CD14-positive monocyte (primary cell): ENCODE measurements around the gene AFF2. TPM values are rescaled to one million over a fixed set of nuclear protein-coding genes. Genes with fewer than 3 reads are reported as not detected.

ENCODE experiments used
- DNase-seq, 3 donors: peaks; one replicate each; pipeline ENCODE4 v3.0.0-alpha.2; 2011 to 2022
- H2AFZ ChIP-seq: 2 replicates; pipeline ENCODE4 v1.6.0; 2012; ENCODE audit warnings: mild to moderate bottlenecking, low read depth, low read length, inconsistent platforms; ENCODE audit not compliant: insufficient read depth, poor library complexity, severe bottlenecking
- H3K27ac ChIP-seq, 2 donors: 1 replicate in 1 of 2; 2 replicates in 1 of 2; pipeline ENCODE4 v1.5.1; 2012 to 2013; ENCODE audit warnings: low read length in 2 of 2, control low read depth in 1 of 2, inconsistent platforms in 1 of 2, low read depth in 1 of 2, mild to moderate bottlenecking in 1 of 2
- H3K27me3 ChIP-seq, 2 donors: one replicate each; pipeline versions ENCODE4 v1.6.0 to v1.6.1; 2011 to 2013; ENCODE audit warnings: low read length in 2 of 2; ENCODE audit not compliant: control insufficient read depth in 2 of 2, insufficient read depth in 2 of 2
- H3K36me3 ChIP-seq, 2 donors: replicated peaks in 1 of 2; 1 replicate in 1 of 2; 2 replicates in 1 of 2; pipeline versions ENCODE4 v1.5.1 to v1.6.1; 2012 to 2013; ENCODE audit warnings: low read length in 2 of 2, control low read depth in 1 of 2, inconsistent platforms in 1 of 2, mild to moderate bottlenecking in 1 of 2; ENCODE audit not compliant: insufficient read depth in 2 of 2, control insufficient read depth in 1 of 2
- H3K4me1 ChIP-seq, 2 donors: 1 replicate in 1 of 2; 2 replicates in 1 of 2; pipeline versions ENCODE4 v1.5.1 to v1.6.1; 2012 to 2013; ENCODE audit warnings: low read length in 2 of 2, control low read depth in 1 of 2, inconsistent platforms in 1 of 2, mild to moderate bottlenecking in 1 of 2, moderate library complexity in 1 of 2; ENCODE audit not compliant: insufficient read depth in 2 of 2, control insufficient read depth in 1 of 2
- H3K4me2 ChIP-seq: replicated peaks from 2 replicates; pipeline ENCODE3; 2012; ENCODE audit warnings: low read length, moderate library complexity, mild to moderate bottlenecking; ENCODE audit not compliant: poor library complexity, severe bottlenecking; ENCODE audit errors: extremely low read depth
- H3K4me3 ChIP-seq, 3 experiments: fragments of 200-600 bp in 1 of 3; sonication (generic) in 1 of 3; replicated peaks in 1 of 3; 1 replicate in 2 of 3; 2 replicates in 1 of 3; pipeline ENCODE4 v1.5.1; 2011 to 2013; ENCODE audit warnings: low read length in 3 of 3, mild to moderate bottlenecking in 3 of 3, control low read depth in 2 of 3, low read depth in 2 of 3, inconsistent platforms in 1 of 3, moderate library complexity in 1 of 3
- H3K79me2 ChIP-seq: 2 replicates; pipeline ENCODE4 v1.6.0; 2012; ENCODE audit warnings: mild to moderate bottlenecking, control low read depth, inconsistent platforms, low read length, moderate library complexity; ENCODE audit not compliant: insufficient read depth
- H3K9ac ChIP-seq: 2 replicates; pipeline ENCODE4 v1.6.0; 2017; ENCODE audit warnings: low read length, mild to moderate bottlenecking; ENCODE audit not compliant: insufficient read depth, poor library complexity, severe bottlenecking
- H3K9me3 ChIP-seq, 2 donors: replicated peaks in 1 of 2; 1 replicate in 1 of 2; 2 replicates in 1 of 2; pipeline versions ENCODE4 v1.5.1 to v1.6.1; 2012 to 2013; ENCODE audit warnings: low read length in 2 of 2, control low read depth in 1 of 2; ENCODE audit not compliant: control insufficient read depth in 1 of 2, insufficient read depth in 1 of 2
- H4K20me1 ChIP-seq: 2 replicates; pipeline ENCODE4 v1.6.0; 2012; ENCODE audit warnings: mild to moderate bottlenecking, low read length, control low read depth, moderate library complexity; ENCODE audit not compliant: insufficient read depth
- H3K27ac Mint-ChIP-seq, 7 donors: one replicate each; pipeline ENCODE4 v1.8.0; 2020; ENCODE audit warnings: mild to moderate bottlenecking in 7 of 7, mixed read lengths in 7 of 7, moderate library complexity in 6 of 7, inconsistent platforms in 2 of 7
- H3K27me3 Mint-ChIP-seq, 3 donors: one replicate each; pipeline ENCODE4 v1.8.0; 2021 to 2022; ENCODE audit warnings: low read depth in 3 of 3, mild to moderate bottlenecking in 3 of 3, mixed read lengths in 3 of 3, moderate library complexity in 3 of 3, inconsistent platforms in 1 of 3
- H3K36me3 Mint-ChIP-seq, 2 donors: one replicate each; pipeline ENCODE4 v1.8.0; 2020; ENCODE audit warnings: mixed read lengths in 2 of 2, inconsistent platforms in 1 of 2, mild to moderate bottlenecking in 1 of 2
- H3K4me1 Mint-ChIP-seq: one replicate; pipeline ENCODE4 v1.8.0; 2020; ENCODE audit warnings: mild to moderate bottlenecking, mixed read lengths
- H3K4me3 Mint-ChIP-seq, 2 donors: one replicate each; pipeline ENCODE4 v1.8.0; 2020; ENCODE audit warnings: mild to moderate bottlenecking in 2 of 2, mixed read lengths in 2 of 2, moderate library complexity in 1 of 2
- H3K9me3 Mint-ChIP-seq, 7 donors: one replicate each; pipeline ENCODE4 v1.8.0; 2020 to 2022; ENCODE audit warnings: mixed read lengths in 7 of 7, mild to moderate bottlenecking in 6 of 7, moderate library complexity in 6 of 7, inconsistent platforms in 2 of 7
- CTCF ChIP-seq: fragments of 200-600 bp; IDR thresholded peaks from one replicate; pipeline ENCODE4 v1.8.0; 2022; ENCODE audit warnings: antibody characterized with exemption, mild to moderate bottlenecking
- WGBS: methylation state at CpG from one replicate; pipeline ENCODE4 v1.1.5; 2013; ENCODE audit warnings: missing lambda C conversion rate; ENCODE audit not compliant: insufficient coverage; 5-methylcytosine and 5-hydroxymethylcytosine counted together
- intact Hi-C, 2 donors: fragments of 100-400 bp; cut with micrococcal nuclease; formaldehyde crosslinking; loops; one replicate each; pipeline versions ENCODE4 v1.15.0 to v1.15.1; 2023
- polyA plus RNA-seq, 3 donors: library from polyadenylated mRNA; depleted of rRNA in 1 of 3; unstranded in 2 of 3; stranded (reverse) in 1 of 3; fragments of 300-500 nt in 2 of 3; fragments of >200 nt in 1 of 3; fragmentation: Illumina TruSeq in 2 of 3; gene quantifications; 1 replicate in 2 of 3; 2 replicates in 1 of 3; pipeline ENCODE4 v1.2.3, GENCODE V29; 2012 to 2021

AFF2 gene
- polyA plus RNA-seq, 3 donors, result 0.07 to 1.1 (median 0.70) TPM

GRCh38 chrX:148582353-148582752 is 81.9 kb downstream of the AFF2 start:
- Mint-ChIP-seq H3K27me3 (peaks cover 0 to 2% (median 0%) of the 10 kb centered on the region in 3 donors), H3K4me3 (no peak overlapping the region), H3K36me3 (no peaks in the 10 kb centered on the region), H3K4me1 (peaks cover 14% of the 10 kb centered on the region), H3K27ac (no peak overlapping the region), H3K9me3 (no peaks in the 10 kb centered on the region)
- Histone ChIP-seq H3K9me3 (no peaks in the 10 kb centered on the region), H3K27me3 (no peaks in the 10 kb centered on the region), H3K4me3 (no peak overlapping the region), H2AFZ (no peak overlapping the region), H3K27ac (no peak overlapping the region), H3K4me2 (no peak overlapping the region), H3K9ac (no peak overlapping the region), H3K79me2 (no peaks in the 10 kb centered on the region), H4K20me1 (no peaks in the 10 kb centered on the region), H3K36me3 (no peaks in the 10 kb centered on the region), H3K4me1 (peaks cover 6 to 10% of the 10 kb centered on the region in 2 donors)
- no peak for DNase-seq
- TF ChIP-seq CTCF, result no peak
- intact Hi-C loops, result no loop called here

- Mint-ChIP-seq H3K27me3 (peaks cover 0 to 2% (median 0%) of the 10 kb centered on the region in 3 donors), H3K4me1 (peaks cover 18% of the 10 kb centered on the region), H3K27ac (no peak overlapping the region), H3K9me3 (no peaks in the 10 kb centered on the region), H3K36me3 (no peaks in the 10 kb centered on the region), H3K4me3 (no peak overlapping the region)
- no peaks in the 10 kb centered on the region for H3K9me3 ChIP-seq
- peaks cover 0 to 4% of the 10 kb centered on the region in 2 donors for H3K4me1 ChIP-seq
- no peak overlapping the region for H3K4me2 ChIP-seq
- TF ChIP-seq CTCF, result no peak
- no peak overlapping the region for H3K4me3 ChIP-seq
- no peaks in the 10 kb centered on the region for H3K27me3 ChIP-seq
- no CpG with 5 or more reads among the region's 6 CpGs for WGBS
- intact Hi-C loops, result no loop called here
- no peak for DNase-seq
- H4K20me1 ChIP-seq, result no peaks in the 10 kb centered on the region
- no peak overlapping the region for H3K9ac ChIP-seq
- H2AFZ ChIP-seq, result no peak overlapping the region
- no peak overlapping the region for H3K27ac ChIP-seq
- H3K36me3 ChIP-seq, result no peaks in the 10 kb centered on the region
- H3K79me2 ChIP-seq, result no peaks in the 10 kb centered on the region
Measured at GRCh38 chrX:148588649-148589310, 88.4 kb downstream of the AFF2 start.
